ENCODE data around the gene DLX6.

Gene DLX6

GRCh38 chr7:97011536-97012364 is 6.4 kb downstream of the DLX6 start:
- no peak for FAIRE-seq
- DNase-seq (ENCODE audit: insufficient read length, low spot score): no peak
- no peak for TF ChIP-seq CTCF (IDR thresholded peaks at IDR 0.05; ENCODE audit: insufficient read depth, missing control alignments)

DNA sequence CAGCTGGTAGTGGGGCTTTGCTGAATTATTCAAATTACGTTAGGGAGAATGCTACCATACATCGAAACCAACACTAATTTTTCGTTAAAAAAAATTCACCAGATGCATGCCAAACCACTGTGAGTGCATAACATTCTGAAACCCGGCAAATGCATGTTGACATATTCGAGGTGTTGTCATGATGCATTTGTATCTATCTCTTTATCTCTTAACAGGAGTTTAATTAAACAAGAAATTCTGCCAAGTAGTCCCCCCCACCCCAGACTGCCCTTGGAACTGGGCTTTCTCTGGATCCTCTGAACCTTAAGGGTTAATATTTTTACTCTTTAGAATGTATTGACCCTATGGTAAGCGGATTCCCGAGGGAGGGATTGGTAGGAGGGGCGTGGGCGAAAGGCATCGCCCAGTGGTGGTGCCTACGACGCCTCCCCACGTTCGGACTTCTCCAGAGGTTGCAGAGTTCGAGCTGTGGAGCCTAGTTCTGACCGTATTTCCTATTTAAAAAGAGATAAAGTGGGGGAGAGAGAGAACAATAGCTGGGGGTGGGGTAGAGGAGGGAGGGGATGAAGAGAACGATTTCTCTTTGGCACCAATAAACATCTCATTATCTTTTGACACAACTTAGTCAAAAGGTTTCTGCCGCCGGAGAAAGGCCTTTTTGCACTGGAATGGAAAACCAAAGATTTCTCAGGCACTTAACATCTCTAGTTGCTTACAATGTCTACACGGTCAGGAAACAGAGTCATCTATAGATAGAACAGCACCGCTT is 7.2 kb downstream of the DLX6 start:
- FAIRE-seq: no peak
- no peak for DNase-seq (ENCODE audit: insufficient read length, low spot score)
- TF ChIP-seq CTCF (IDR thresholded peaks at IDR 0.05; ENCODE audit: insufficient read depth, missing control alignments): no peak

- DNase-seq (ENCODE audit: insufficient read length, low spot score) (no peak), FAIRE-seq (no peak)
- TF ChIP-seq CTCF (IDR thresholded peaks at IDR 0.05; ENCODE audit: insufficient read depth, missing control alignments): no peak
Observed at GRCh38 chr7:97013134-97013844, 7.9 kb downstream of the DLX6 start.

DNA sequence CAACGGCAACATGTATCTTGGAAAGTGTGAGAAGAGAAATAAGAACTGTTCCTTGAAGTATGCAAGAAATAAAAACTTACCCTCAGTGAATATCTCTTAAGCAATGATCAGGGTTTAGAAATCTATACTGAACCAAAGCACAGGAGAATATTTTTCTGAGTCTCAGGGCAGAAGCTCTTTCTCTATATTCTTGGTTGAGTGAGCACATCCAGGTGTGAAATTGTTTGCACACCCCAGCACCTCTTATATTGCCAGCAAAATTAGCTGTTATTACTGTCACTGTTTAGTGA is 8.4 kb downstream of the DLX6 start:
- TF ChIP-seq CTCF (IDR thresholded peaks at IDR 0.05; ENCODE audit: insufficient read depth, missing control alignments): no peak
- DNase-seq (ENCODE audit: insufficient read length, low spot score) (no peak), FAIRE-seq (no peak)

DNA sequence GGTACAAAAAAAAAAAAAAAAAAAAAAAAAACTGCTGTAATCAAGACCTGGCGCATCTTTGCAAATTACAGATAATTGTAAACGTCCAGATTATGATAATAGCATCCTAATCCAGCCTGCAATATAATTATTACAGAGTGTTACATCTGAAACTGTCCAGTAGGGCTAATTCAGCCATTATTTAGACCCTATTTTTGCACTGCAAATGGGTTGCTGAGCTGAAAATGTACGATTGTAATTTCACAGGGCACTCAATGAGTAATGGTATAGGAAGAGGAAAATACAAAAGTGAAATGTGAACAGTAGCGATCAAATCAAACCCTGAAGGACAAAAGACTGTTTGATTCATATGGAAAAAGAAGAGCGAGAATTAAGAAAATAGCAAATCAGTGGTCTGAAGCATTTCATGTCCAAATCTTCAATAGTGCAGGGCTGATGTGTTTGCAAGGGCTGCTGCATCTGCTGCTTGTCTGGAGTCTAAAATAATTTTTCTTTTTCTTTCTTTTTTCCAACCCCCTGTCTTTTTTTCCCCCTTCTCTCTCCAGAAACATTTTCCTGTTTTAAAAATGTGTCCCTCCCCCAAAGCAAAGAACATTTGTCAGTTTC is 8.9 kb downstream of the DLX6 start:
- TF ChIP-seq CTCF (IDR thresholded peaks at IDR 0.05; ENCODE audit: insufficient read depth, missing control alignments): no peak
- no peak for DNase-seq (ENCODE audit: insufficient read length, low spot score)
- no peak for FAIRE-seq

- DNase-seq (ENCODE audit: insufficient read length, low spot score) (no peak), FAIRE-seq (no peak)
- TF ChIP-seq CTCF (IDR thresholded peaks at IDR 0.05; ENCODE audit: insufficient read depth, missing control alignments): no peak
Observed at GRCh38 chr7:97015279-97015678, 9.9 kb downstream of the DLX6 start.
